H1 (cell line): ENCODE results near the gene CCDC86. TPM values are rescaled to one million over a fixed set of nuclear protein-coding genes. Genes with fewer than 3 reads are reported as not detected.

Source experiments
- RXRA ChIP-seq: IDR thresholded peaks from 2 replicates; pipeline ENCODE4 v1.6.1; 2011; ENCODE audit warnings: low read depth, mild to moderate bottlenecking, low read length, moderate library complexity; ENCODE audit not compliant: insufficient read depth
- SIX5 ChIP-seq: IDR thresholded peaks from 2 replicates; pipeline ENCODE4 v1.6.1; 2011; ENCODE audit warnings: mild to moderate bottlenecking, low read depth, low read length
- TEAD4 ChIP-seq: IDR thresholded peaks from 2 replicates; pipeline ENCODE4 v1.6.1; 2012; ENCODE audit warnings: low read depth, low read length, inconsistent platforms, mixed read lengths
- polyA plus RNA-seq, 7 experiments: library from polyadenylated mRNA; depleted of rRNA in 3 of 7; stranded (reverse) in 5 of 7; unstranded in 2 of 7; fragments of >200 nt in 5 of 7; fragments of 200-250 nt in 2 of 7; gene quantifications; 1 replicate in 5 of 7; 2 replicates in 1 of 7; 4 replicates in 1 of 7; pipeline versions ENCODE4 v1.2.1 to v1.2.3, GENCODE V29; 2011 to 2013; ENCODE audit warnings: missing spikeins in 2 of 7, mixed read lengths in 2 of 7
- total RNA-seq: library from RNA; stranded (reverse); fragmentation: NEBNext Ultra II Directional; extraction: Animal tissue kit (Norgen Biotek cat#: 25700); gene quantifications from 2 replicates; pipeline ENCODE4 v1.2.1, GENCODE V29; 2021
- TF ChIP-seq, protein P1 (sequence below), 3 experiments: IDR thresholded peaks; 1 replicate in 2 of 3; 2 replicates in 1 of 3; pipeline versions ENCODE4 v1.5.1 to v1.6.1; 2011; ENCODE audit warnings: low read length in 3 of 3, mild to moderate bottlenecking in 3 of 3, inconsistent platforms in 2 of 3, low read depth in 1 of 3, moderate library complexity in 1 of 3; ENCODE audit not compliant: insufficient read depth in 1 of 3; ENCODE audit errors: control extremely low read depth in 1 of 3

Gene CCDC86
- total and polyA plus RNA-seq, 2 of the 8 experiments (the other 6 are each of a cell fraction or from before 2014, with no cell fraction given) = 37.7 to 76.4 TPM

GRCh38 chr11:60879971-60880588, 38.2 kb downstream of the CCDC86 start (continued):
- no peak for TF ChIP-seq RXRA
- no peak for TF ChIP-seq TEAD4
- TF ChIP-seq, protein P1, sequence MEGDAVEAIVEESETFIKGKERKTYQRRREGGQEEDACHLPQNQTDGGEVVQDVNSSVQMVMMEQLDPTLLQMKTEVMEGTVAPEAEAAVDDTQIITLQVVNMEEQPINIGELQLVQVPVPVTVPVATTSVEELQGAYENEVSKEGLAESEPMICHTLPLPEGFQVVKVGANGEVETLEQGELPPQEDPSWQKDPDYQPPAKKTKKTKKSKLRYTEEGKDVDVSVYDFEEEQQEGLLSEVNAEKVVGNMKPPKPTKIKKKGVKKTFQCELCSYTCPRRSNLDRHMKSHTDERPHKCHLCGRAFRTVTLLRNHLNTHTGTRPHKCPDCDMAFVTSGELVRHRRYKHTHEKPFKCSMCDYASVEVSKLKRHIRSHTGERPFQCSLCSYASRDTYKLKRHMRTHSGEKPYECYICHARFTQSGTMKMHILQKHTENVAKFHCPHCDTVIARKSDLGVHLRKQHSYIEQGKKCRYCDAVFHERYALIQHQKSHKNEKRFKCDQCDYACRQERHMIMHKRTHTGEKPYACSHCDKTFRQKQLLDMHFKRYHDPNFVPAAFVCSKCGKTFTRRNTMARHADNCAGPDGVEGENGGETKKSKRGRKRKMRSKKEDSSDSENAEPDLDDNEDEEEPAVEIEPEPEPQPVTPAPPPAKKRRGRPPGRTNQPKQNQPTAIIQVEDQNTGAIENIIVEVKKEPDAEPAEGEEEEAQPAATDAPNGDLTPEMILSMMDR (IDR thresholded peaks at IDR 0.05; ENCODE audit: control extremely low read depth in 1 of 3, insufficient read depth in 1 of 3, low read depth in 1 of 3, low read length in 3 of 3) = no peak
- no peak for TF ChIP-seq SIX5
